ENCODE results near the gene RAB22A.
A peak's percentile ranks its signal among the peaks of the same experiment; 100 is the strongest.
"Not testable (repeated sequence)": the region's sequence is repeated elsewhere in the genome, so short reads cannot be mapped to it uniquely, and the experiment has no call there.

The RAB22A gene

GRCh38 chr20:58352468-58352867 is 43.0 kb downstream of the RAB22A start:
- DNase-seq = no peak

DNA sequence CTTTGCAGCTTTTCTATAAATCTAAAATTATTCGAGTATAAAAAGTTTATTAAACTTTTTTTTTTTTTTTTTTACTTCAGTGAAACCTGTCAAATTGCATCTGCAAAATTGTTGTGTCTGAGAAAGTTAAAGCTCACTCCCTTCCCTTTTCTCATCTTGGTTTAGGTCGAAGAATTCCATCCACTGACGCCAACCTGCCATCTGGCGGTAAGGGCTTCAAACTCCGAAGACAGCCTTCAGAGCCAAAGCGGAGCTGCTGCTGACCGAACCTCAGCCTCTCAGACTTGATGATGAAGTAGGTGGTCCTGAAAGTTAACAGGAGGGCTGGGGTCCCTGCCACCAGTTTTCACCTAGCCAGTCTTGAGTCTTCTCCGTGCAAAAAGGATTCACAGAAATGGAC is 49.9 kb downstream of the RAB22A start:
- no peak for DNase-seq

DNA sequence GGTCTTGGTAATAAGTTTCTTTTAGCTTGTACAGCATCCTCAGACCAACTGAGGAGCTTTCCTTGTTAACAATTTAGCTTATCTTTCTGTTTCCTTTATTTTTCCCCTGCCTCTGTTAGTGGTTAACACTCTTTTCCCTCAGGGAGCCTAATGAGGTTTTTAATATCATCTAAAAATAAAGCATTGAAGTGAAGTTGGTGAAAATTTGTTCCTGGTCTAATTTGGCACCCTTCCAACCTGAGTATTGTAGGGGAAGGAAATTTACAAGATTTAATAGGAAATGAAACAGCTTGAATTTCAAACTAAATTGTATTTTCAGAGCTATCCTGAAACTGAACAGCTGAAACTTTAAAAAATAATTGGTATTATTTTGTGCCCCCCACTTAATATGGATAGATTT is 51.4 kb downstream of the RAB22A start:
- DNase-seq = no peak

GRCh38 chr20:58361481-58362205 is 52.1 kb downstream of the RAB22A start:
- DNase-seq = no peak

- DNase-seq = no peak
These were observed 52.6 kb downstream of the RAB22A start for GRCh38 chr20:58362206-58362516.

DNA sequence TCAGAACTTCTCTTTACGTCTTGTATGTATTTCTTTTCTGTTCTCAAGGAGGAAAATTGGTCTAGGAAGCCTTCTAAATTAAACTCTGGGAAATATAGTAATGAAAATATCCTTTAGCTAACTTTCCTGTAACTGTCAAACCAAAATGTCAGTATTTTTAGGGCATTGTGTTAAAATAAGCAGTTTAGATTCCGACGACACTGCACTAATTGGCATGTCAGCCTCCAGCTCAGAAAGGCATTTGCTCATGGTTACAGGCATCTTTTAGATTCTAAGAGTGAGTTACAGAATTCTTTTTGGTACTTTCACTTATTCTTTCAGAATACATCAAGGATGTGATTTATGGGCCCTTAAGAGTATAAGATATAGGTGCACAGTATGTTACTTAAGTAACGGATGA is 53.5 kb downstream of the RAB22A start:
- no peak for DNase-seq

- DNase-seq = no peak
These were observed 57.4 kb downstream of the RAB22A start for GRCh38 chr20:58366866-58367265.

GRCh38 chr20:58372806-58373205 is 63.3 kb downstream of the RAB22A start:
- DNase-seq = no peak

DNA sequence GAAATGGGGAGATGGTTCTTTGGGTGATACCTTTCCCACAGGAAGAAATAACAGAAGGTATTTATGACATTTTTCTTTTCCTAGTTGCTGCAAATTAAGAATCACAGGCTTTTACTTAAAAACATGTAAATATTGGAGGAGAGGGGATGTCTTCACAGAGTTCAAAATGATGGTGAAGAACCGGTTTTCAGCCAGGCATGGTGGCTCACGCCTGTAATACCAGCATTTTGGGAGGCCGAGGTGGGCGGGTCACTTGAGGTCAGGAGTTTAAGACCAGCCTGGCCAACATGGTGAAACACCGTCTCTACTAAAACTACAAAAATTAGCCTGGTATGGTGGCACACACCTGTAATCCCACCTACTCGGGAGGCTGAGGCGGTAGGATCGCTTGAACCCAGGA is 63.8 kb downstream of the RAB22A start:
- DNase-seq = not testable (repeated sequence)

DNA sequence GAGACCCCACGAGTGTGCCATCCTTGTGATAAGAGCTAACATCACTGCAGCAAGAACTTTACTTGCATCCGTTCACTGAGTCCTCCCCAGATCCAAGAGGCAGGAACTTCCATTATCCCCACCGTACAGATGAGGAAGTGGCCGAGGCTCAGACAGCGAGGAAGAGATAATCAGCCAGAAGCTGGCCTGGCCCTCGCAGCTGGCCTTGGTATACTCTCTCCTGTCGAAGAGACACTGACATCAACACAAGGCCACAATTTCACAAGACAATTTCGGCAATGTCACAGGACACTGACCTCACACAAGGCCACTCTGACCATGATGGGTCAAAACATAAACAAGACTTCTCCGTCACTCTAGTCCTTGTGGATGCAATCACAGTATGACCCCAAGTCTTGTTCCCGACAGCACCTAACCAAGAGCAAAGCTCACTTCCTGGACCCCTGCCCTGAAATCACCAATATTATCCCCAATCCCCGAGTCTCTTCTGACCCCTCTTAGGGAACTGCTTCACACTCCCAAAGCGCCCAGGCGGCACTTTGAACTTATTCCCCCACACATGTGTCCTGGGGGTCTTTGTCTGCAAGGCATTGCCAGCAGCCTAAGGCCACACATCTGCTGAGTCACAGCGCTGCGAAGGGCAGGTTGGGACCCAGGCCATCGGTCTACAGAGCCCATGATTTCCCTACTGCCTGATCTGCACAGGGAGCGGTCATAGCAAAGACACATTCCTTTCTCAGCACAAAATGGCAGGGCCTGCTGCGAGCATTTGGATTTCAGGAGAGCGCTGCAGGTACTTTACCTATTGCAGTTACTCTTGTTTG is 64.7 kb downstream of the RAB22A start:
- no peak for DNase-seq

- no peak for DNase-seq
These were observed 65.6 kb downstream of the RAB22A start for GRCh38 chr20:58374906-58375758.

DNA sequence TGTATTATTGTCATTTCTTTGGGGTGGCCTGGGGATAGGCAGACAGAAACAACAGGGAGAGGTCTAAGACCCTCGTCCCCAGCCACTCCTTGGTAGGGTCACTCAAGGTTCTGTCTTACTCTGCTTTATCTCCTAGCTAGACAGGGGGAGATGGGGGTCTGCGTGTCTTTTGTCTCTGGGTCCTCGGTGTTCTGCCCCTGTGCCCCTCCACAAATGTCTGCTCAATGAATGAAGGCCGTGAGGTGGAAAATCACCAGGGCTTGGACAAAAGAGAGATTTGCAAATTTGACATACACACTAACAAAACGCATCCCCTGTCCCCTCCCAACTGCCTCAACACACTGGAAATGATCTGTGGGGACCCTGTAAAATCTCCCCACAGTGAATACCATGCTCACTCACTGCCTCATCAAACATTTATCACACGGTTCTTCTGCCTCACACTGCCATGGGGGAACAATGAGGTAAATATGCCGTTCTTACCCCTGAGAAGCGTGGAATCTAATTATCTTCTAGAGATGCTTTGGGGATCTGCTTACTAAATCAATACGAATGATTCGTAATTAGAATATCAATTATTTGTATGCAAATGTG is 66.3 kb downstream of the RAB22A start:
- DNase-seq = no peak

GRCh38 chr20:58377017-58377416 is 67.5 kb downstream of the RAB22A start:
- no peak for DNase-seq

- DNase-seq = no peak
These were observed 68.4 kb downstream of the RAB22A start for GRCh38 chr20:58377766-58378401.

DNA sequence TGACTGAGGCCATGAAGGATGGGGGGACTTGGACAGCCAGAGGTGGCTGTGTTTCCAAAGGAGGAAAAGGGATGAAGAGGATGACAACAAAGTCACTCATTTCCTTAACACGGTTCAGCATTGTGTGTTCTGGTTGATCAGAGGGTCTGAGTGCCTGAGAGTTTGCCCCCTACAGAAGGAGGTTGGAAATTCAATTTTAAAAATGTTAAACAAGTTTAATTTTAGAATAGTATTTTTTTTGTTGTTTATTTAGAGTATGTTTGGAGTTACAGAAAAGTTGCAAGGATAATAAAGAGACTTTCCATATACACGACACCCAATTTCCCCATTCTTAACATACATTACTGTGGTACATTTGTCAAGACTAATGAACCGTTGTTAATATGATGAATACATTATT is 69.2 kb downstream of the RAB22A start:
- DNase-seq = no peak

GRCh38 chr20:58381627-58382026 is 72.1 kb downstream of the RAB22A start:
- DNase-seq = no peak

DNA sequence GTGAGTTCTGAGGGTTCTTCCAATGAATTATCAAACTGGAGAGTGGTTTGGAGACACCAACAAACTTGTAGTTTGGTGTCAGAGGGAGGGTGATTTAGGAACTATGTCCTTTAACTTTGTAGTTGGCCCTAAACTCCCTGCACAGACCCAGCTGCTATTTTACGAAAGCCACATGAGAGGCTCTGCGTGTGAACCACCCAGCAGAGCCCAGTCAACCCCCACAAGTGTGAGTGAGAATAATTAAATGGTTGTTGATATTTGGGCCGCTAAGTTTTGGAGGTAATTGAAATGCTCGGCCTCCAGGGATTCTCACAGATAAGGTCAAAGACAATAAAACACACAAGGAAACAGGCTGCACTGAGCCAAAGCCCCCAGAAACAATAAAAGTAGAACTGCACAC is 72.6 kb downstream of the RAB22A start:
- DNase-seq = no peak

DNA sequence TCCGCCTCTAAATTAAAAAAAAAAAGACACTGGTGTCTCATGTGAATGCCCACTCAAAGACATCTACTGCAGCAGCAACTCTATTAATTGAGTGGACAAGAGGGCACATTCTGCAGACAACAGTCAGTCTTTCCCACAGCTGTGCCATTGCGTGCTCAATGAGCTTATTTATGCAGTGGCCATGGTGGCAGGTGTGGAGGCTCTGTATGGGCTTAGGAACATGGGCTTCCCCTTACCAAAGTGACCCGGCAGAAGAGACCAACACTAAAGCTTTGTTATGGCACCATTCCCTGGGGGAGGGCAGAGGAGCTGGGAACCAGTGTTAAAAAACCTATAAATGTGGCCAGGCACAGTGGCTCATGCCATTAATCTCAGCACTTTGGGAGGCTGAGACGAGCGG is 75.3 kb downstream of the RAB22A start:
- DNase-seq = no peak

DNA sequence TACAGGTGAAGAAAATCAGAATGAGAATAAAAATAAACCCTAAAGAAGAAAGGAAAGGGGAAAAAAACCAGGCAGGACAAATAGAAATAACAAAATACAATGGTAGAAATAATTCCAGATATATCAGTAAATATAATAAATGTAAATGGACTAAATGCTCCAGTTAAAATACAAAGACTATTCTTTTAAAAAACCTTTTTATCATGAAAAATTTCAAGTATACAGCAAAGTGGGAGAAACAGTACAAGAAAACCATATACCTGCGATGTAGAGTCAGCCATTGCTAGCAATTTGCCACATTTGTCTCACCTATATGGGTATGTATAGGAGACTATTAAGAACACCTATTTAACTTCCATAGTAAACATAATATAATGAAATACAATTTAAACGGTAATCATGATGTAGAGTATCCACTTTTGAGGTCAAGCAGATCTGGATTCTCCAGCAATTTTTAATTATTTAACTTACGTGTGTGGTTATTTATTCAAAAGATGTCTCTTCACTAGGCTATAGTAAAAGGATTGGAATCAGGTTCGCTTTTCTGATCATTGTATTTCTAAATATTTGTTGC is 78.6 kb downstream of the RAB22A start:
- DNase-seq = no peak

DNA sequence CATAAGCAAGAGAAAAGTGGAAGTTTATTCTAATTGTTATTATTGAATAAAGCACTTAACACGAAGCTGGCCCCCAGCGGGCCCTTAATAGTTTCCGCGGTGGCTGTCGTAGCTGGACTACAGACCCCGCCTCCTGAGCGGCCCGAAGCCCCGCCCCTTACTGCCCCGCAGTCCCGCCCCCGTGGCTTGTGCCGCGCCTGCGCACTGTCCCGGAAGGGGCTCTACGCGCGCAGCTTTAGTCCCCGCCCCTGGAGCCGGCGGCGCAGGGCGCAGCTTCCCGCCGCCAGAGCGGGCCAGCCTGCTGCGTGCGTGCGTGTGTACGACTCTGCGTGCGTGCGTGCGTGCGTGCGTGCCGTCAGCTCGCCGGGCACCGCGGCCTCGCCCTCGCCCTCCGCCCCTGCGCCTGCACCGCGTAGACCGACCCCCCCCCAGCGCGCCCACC is 79.4 kb downstream of the RAB22A start, which contains the start of gene VAPB:
TSS of gene VAPB (plus strand) at position 348 of the 442 bp plus-strand sequence. CDS start 231 bp downstream, outside the sequence.
- peak; percentile 95 for DNase-seq

DNA sequence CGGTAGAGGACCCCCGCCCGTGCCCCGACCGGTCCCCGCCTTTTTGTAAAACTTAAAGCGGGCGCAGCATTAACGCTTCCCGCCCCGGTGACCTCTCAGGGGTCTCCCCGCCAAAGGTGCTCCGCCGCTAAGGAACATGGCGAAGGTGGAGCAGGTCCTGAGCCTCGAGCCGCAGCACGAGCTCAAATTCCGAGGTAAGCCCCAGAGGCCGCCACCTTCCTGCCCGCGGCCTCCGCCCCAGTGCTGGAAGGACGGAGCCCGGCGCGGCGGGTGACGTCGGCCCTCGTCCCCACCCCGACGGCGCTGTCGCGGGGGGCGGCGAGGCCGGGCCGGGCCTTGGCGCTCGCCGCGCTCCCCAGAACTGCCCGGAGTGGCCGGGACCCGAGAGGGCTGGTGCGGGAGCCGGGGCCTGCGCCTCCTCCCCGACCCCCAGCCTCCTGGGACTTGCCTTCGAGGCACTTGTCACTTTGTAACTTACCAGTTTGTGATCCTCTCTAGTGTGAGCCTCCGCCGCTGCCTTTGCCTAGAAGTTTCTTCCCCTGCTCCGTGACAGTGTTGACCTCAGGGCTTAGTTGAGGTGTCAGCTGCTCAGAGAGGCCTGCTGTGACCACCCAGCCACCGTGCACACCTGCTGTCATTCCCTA is 79.9 kb downstream of the RAB22A start:
- no peak for DNase-seq

All from NCI-H1105 treated with DMSO at 0.1 percent for 48 hours (cell line).